ENCODE results near the gene TNS3.
"Not testable (repeated sequence)": the region's sequence is repeated elsewhere in the genome, so short reads cannot be mapped to it uniquely, and the experiment has no call there.

The TNS3 gene

DNA sequence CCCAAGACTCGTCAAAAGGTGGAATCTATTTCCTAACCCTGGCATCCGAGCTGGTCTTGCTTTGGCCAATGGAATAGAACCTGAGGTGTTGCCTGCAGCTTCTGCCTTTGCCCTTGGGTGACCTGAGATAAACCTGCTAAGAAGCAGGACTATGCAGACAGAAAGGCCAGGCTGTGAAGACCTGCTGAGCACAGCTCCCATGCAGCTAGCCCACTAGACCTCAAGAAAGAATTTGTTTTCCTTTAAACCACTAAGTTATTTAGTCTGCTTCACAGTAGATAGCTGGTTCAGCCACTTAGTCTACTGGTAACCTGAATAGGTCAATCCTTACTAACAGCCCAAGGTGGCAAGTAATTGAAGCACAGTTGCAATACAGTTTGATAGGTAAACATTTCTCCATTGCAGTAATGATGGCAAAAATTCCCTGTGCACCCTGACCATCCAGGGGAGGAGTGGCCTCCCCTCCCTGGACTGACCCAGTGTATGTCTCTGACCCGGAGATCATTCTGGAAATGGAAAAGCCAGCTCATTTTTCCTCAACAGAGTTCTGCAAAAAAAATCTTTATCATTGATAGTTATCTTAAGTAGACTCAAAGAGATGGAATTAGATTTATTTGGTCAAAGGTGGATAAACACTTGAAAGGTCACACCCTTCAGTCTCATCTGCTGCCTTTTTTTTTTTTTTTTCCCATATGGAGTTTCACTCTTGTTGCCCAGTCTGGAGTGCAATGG lies 20.0 kb downstream of the TNS3 start:
- no peak for DNase-seq (ENCODE audit: low spot score)

DNA sequence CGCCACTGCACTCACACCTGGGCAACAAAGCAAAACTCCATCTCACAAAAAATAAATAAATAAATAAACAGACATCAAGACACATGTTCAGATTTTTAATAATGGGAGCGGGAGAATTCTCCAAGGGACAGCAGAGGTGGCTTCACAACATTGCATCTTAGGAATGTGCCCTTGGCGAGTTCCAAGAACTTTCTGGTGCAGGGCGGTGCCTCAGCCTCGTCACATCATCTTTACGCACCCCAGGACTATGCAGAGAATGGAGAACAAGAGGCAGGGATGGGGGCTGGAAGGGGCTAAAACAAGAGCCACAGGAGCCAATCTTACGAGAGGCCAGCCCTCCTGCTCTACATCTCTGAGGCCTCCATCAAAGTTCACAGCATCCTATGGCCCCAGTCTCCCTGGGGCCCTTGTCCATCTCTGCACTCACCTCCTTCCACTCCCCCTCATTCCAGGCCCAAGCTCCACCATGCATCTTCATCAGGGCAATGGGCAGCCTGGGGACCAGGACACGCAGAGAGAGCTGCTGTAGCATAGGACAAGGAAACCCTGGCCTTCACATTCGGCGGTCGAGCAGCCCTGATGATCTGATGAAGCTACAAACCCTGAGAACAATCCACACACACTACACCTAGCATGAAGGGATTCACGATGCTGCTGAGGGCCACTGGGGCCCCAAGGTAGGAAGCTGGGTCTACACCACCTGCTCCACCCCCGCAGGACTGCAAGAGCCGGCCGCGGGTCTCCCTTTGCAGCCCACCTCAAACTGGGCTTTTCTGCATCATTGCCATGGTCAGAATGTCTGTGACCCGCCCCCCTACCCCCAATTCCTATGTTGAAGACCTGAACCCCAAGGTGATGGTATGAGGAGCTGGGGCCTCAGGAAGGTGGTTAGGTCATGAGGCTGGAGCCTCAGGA lies 22.3 kb downstream of the TNS3 start:
- DNase-seq (ENCODE audit: low spot score): no peak

DNA sequence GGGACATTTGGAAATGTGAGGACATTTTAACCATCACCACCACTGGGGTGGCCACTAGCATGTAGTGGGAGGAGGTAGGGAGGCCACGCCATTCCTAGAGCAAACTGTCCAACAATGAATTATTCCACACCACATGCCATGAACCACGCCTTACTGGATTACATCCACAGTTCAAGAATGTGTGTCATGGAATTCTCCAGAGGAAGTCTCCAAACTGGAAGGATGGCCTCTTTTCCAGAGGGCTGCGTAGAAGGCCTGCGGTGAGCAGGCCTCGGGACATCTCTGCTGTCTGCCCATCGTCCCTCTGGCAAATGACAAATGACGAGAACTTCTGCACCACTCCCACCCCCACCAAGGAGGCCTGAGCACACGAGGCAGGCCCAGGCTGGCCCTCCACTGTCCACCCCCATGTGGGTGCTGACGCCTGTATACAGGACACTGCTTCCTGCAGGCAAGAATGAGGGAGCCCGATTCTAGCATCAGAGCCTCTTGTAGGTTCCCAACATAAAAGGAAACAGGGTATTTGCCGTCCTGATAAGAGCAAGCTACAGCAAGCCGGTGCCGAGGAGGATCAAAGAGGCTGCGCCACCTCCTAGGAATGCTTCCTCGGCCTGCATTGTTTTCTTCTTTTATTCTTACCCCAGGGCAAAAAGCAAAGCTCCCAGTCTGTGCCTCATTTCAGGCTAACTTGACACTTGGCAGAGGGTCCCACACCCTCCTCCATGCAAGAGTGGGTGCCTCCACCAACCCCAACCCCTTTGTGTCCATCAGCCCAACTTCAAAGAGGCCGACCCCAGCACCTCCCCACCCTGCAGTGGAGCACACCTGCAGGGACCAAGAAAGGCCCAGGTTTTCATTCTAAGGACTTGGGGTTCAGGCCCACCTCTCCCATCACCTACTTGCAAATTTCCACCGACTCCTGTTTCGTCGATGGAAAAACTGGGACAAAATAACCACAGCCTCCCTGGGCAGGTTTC lies 23.9 kb downstream of the TNS3 start:
- no peak for DNase-seq (ENCODE audit: low spot score)

DNA sequence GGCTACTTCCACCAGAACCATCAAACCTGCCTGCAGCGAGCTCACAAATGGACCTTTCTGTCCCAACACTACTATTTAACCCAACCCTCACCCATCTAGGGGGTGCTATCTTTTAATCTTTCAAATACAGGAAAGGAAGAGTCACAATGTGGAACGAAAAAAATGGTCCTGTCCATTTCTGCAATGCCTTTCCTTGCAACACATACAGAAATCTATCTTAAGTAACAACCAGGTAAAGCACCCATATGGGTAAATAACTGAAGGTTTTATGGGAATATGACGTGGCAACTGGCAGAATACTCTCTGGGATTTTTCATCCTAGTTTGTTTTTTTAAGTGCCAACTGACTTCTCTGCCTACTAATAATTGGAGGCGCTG lies 24.6 kb downstream of the TNS3 start:
- no peak for DNase-seq (ENCODE audit: low spot score)

DNA sequence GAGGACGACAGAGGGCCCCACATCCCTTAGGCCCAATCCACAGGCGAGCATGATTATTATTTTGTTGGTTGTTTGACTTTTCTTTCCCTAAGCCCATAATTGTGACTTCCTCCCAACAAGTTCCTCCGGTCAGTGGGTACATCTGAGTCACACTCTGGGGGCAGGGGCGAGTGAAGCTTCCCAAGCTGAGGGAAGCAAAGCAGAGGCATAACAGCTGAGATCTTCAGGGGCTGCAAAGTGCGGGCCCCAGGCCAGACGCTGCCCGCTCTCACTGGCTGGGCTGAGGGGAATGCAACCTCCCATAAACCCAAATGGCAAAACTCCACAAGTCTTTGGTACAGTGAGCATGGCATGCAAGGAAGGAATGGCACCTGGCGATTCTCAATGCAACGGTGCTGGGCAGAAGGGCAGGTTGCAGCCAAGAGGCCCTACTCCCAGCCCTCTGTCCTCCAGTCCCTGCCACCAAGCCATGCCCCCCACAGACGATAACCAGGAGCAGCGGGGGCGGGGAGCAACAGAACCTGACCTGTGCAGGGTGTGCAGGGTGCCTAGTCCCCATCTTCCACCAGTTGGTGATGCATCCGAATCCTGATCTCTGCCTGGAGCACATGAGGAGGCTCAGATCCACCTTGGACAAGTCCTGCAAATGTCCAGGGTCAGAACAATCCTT lies 25.3 kb downstream of the TNS3 start:
- DNase-seq (ENCODE audit: low spot score): no peak

DNA sequence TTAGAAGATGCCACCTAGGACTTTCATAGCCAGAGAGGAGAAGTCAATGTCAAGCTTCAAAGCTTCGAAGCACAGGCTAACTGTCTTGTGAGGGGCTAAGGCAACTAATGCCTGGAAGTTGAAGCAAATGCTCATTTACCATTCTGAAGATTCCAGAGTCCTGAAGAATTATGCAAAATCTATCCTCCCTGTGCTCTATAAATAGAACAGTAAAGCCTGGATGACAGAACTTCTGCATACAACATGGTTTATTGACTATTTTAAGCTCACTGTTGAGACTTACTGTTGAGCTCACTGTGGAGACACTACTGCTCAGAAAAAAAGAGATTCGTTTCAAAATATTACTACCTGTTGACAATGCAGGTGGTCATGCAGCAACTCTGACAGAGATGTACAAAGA lies 28.6 kb downstream of the TNS3 start:
- DNase-seq (ENCODE audit: low spot score): no peak

DNA sequence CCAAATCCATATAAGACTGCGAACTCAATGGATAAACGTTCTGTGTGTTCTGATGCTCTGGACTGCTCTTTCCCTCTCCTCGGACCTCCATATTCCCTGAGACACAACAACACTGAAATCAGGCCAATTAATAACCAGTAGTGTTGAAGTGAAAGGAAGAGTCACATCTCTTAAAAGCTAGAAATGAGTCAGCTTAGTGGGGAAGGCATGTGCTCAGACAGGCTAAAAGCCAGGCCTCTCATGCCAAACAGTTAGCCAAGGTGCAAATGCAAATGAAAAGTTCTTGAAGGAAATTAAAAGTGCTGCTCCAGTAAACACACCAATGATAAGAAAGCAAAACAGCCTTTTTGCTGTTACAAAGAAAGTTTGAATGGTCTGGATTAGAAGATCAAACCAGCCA lies 29.3 kb downstream of the TNS3 start:
- DNase-seq (ENCODE audit: low spot score): no peak

DNA sequence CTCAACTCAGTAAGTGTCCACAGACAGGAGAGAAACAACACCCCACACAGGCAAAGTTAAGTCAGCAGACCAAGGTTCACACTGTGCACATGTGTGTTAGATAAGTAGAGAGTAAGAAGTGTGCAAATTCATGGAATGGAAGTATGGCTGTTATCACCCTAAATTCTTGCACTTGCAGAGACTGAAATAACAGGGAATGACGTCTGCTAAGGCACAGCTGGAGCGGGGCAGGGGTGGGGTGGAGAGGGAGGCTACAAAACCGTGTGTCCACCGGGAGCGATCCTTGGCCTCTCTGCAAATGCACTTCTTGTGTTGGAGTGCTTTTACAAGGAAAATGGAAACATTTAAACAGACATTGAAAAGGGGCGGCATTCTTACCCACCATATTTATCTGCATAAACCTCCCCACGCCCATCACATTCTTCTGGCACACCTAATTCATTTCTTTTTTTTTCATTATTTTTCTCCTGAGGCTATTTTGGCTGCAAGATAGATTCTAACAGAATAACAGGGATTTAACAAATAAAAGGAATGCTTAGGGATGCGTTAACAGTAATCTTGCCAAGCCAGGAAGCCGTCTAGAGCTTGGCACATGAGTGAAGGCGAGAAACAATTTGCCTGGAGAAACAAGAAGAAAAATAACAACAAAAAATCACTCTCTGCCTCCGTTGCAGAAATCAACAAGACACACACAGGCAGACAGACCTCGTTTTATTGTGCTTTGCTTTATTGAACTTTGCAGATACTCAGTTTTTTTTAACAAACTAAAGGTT lies 30.1 kb downstream of the TNS3 start:
- DNase-seq (ENCODE audit: low spot score): no peak

DNA sequence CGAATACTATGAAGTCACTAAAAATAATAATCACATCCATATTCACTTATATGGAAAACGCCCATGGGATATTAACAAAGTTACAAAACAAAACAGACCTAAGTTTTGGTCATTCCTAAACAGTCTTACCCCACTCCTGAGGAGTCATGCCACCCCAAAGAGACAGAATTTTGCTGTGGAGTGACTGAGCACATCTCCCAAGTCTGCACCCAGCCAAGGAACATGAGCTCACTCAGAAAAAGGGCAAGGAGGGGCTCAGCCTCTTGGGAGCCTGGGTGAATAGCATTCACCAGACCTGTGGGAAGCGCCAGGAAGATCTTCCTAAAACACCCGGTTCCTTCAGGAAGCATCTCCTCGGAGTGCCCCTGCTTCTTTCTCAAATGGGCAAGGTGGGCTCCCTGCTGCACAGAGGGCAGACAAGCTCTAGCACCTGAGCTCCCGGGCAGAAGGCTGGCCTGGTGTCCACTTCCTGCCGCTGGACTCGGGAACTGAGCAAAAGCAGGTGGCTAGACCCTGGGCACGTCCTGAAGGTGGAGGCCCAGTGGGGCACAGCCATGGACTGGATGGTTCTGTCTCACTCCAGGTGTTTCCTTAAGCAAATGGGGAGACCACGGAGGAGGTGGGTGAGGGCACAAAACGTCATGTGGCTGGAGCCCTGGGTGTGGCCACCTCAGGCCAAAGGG lies 31.0 kb downstream of the TNS3 start:
- DNase-seq (ENCODE audit: low spot score): no peak

DNA sequence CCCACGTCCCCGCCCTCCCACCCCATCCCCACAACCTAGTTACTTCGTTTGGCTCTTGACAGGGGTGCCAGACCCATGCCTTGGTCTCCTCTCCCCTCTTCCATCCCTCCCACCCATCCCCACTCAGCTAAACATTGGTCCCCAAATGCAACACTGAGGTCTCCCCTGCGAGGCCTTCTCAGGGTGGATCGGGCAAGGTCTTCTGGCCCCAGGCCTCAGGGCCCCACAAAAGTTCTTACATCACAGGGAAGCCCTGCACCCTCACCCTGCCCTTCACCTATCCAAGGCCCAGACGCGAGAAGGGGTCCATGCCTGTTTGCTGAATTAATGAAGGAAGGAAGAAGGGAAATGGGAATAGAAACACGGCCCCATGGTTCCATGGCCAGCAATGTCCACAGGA lies 32.0 kb downstream of the TNS3 start:
- no peak for DNase-seq (ENCODE audit: low spot score)

DNA sequence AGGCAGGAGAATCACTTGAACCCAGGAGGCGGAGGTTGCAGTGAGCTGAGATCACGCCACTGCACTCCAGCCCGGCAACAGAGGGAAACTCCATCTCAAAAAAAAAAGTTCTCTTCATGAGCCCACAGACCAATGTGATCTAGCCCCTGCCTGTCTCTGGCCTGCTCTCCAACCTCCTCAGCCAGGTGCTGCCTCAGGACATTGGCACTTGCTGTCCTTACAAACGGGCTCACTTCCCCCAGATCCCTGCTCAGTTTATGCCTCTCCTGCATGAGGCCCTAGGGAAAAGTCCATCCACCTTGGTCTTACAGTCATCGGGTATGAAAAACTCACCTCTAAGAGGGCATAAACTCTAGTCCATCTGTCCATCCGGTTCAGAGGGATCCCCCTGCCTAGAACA lies 32.5 kb downstream of the TNS3 start:
- DNase-seq (ENCODE audit: low spot score): no peak

DNA sequence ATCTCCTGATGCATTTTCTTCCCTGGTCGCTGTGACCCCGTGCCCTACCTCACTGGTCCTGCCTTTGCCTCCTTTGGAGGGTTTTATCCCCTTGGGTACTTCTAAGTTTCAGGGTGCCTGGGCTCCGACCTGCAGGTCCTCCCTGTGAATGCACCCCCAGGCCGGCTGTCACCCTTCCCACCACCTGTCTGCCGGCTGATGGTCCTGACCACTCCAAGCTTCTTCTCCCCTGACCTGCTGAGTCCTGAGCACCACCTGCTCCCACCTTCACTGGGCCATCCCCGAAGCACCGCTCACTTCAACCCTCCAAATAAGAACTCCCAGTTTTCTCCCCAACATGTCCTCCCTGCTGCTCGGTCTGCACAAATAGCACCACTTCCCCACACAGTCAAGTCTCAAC lies 33.4 kb downstream of the TNS3 start:
- no peak for DNase-seq (ENCODE audit: low spot score)

DNA sequence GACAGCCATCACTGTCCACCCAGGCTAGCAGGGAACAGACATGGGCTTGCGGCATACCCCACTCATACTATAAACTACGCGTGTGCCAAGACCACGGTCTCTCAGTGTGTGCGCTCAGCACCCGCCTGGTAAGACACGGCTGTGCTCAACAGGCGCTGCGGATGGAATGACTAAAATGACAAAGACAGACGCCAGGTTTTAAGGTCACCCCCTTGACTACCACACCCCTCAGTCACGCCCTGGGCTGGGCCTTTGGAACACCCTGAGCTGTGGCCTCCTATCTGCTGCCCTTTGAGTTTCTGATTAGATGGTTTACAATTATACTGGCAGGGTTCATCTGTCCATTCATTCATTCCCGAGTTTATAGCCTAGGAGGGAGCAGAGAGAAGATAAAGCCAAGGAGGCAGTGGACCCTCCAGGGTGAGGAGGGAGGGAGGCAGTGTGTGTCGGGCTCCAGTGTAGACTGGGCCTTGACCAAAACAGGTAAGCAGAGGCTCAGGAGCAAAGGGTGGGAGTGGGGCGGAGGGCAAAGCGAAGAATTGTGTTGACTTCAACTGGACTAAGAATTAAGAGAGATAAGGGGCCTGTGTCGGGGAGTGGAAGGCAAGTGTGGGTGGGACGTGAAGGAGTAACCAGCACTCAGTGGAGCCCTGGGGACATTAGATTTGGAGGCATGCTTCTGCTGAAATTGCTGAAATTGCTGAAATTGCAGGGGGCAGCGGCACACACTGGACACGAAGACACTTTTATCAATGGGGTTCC lies 35.0 kb downstream of the TNS3 start:
- no peak for DNase-seq (ENCODE audit: low spot score)

DNA sequence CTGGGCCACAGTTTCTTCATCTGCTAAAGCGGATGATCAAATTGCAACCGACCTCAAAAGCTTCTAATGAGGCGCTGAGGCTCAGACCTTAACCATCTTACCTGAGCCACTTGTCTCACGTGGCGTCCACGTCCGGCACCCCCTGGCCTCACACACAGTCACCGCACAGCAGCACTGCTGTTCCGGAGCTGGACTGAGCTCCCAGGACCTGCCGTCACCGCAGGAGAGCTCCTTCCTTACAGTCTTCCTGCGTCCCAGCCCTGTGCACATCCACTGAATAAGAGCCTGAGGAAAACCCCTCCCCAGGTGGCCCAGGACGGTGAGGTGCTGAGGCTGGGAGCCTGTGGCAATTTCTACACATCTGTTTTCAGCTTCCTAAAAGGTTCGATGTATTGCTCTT lies 35.7 kb downstream of the TNS3 start:
- DNase-seq (ENCODE audit: low spot score): no peak

DNA sequence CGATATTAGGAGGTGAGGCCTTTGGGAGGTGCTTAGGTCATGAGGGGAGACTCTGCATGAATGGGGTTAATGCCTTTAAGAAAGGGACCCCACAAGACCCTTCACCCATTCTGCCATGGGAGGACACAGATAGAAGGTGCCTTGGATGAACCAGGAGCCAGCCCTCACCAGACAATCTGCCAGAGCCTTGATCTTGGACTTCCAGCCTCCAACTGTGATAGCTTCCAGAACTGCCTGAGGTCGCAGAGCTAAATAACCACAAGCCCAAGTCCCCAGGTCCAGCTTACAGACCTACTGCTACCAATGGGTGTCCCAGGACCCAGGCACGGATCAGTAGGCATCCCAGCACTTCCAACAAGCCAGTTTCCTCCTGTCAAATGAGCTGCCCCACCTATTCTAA lies 37.5 kb downstream of the TNS3 start:
- DNase-seq (ENCODE audit: low spot score): no peak

DNA sequence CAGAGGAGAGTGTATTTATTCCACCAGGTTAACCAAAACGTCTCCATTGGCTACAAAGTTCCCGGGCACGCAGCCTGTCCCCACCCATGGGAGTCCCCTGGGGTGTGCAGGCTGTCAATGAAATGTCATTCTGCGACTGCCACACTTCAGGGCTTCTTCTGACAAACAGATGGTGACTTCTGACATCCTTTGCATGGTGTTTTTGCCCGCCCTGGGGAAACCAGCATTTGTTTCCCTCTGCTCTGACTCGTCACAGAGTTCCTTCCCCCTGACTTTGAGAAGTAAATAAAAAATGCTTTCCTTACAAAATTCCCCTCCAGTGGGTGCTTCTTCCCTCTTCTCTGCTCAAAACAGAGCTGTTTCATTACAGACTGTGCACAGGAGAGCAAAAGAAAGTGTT lies 38.2 kb downstream of the TNS3 start:
- DNase-seq (ENCODE audit: low spot score): no peak

DNA sequence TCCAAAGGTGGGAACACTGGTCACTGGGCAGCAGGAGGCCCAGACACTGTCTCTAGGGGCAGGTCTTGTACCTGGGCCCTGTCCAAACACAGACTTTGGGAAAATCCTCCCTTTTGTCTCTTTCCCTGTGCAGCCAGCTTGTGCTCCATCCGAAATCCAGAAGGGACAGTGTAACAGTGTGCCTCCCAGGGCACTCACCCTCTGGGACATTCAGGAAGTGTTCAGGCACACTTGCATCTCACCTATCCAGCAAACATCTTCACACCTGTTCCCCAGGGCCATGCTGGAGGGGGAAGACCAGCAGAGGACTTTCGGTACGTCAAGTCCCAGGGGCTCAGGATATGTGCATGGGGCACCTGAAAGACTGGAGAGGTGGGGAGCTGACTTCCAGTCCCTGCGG lies 38.9 kb downstream of the TNS3 start:
- DNase-seq (ENCODE audit: low spot score): no peak

DNA sequence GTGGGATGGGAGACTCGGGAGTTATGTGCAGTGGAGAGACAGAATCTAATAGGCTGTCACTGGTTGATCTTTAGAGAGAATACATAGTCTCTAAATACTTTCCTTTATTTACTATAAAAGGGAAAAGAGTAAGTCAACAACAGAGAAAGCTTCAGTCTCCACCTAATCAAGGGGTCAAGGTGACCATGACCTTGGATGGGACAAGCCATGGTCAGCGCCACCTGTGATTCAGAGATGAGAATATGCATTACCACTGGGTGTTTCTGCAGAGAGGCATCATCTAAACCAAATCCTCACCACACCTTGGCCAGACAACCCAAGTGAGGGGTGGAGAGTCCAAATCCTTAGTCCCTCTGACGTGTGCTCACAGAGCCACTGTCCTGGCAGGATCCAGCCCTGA lies 39.9 kb downstream of the TNS3 start:
- no peak for DNase-seq (ENCODE audit: low spot score)

DNA sequence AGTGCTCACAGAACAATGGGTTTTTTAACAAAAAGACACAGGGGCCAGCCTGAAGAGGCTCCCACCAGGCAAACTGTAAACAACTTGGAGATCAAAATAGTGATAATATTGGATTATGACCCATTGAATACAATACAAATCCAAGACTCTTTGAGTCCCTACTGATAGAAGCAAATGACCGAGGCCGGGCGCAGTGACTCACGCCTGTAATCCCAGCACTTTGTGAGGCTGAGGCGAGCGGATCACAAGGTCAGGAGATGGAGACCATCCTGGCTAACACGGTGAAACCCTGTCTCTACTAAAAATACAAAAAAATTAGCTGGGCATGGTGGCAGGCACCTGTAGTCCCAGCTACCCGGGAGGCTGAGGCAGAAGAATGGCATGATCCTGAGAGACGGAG lies 40.4 kb downstream of the TNS3 start:
- DNase-seq (ENCODE audit: low spot score): not testable (repeated sequence)

Data from SW480 (cell line).